Esophagus squamous epithelium (tissue), 5 donors: ENCODE results near the gene FPR2. TPM values are rescaled to one million over a fixed set of nuclear protein-coding genes. Genes with fewer than 3 reads are reported as not detected.
"Not testable (repeated sequence)": the region's sequence is repeated elsewhere in the genome, so short reads cannot be mapped to it uniquely, and the experiment has no call there.

Source experiments
- DNase-seq: peaks from one replicate; lab custom pipeline; 2025; lab: John Stamatoyannopoulos, UW
- H3K27ac ChIP-seq, 4 donors: fragments of 200-600 bp; sonication (generic); one replicate each; pipeline ENCODE4 v1.5.1; 2016 to 2019; ENCODE audit warnings: mild to moderate bottlenecking in 1 of 4
- H3K27me3 ChIP-seq, 4 donors: fragments of 200-600 bp; sonication (generic); 1 replicate in 3 of 4; 2 replicates in 1 of 4; pipeline versions ENCODE4 v1.5.1 to v1.6.0; 2017 to 2021; ENCODE audit warnings: antibody characterized with exemption in 1 of 4
- H3K36me3 ChIP-seq, 3 donors: fragments of 200-600 bp; sonication (generic); one replicate each; pipeline ENCODE4 v1.5.1; 2016 to 2019
- H3K4me1 ChIP-seq, 3 donors: fragments of 200-600 bp; sonication (generic); one replicate each; pipeline ENCODE4 v1.5.1; 2017 to 2019
- H3K4me3 ChIP-seq, 4 donors: fragments of 200-600 bp; sonication (generic); 1 replicate in 3 of 4; 2 replicates in 1 of 4; pipeline ENCODE4 v1.5.1; 2016 to 2019; ENCODE audit warnings: mild to moderate bottlenecking in 2 of 4, moderate library complexity in 1 of 4
- H3K9me3 ChIP-seq, 3 donors: fragments of 200-600 bp; sonication (generic); one replicate each; pipeline ENCODE4 v1.5.1; 2016 to 2019
- POLR2A ChIP-seq, 4 donors: fragments of 450-650 bp; IDR thresholded peaks; one replicate each; pipeline ENCODE4 v1.6.1; 2017; ENCODE audit warnings: antibody characterized with exemption in 4 of 4, mild to moderate bottlenecking in 4 of 4, moderate library complexity in 3 of 4
- WGBS, 2 donors: methylation state at CpG; one replicate each; pipeline ENCODE4 v1.1.5; 2018; 5-methylcytosine and 5-hydroxymethylcytosine counted together
- intact Hi-C: fragments of 100-400 bp; cut with DNase I; formaldehyde crosslinking; loops from one replicate; pipeline ENCODE4 v1.15.0; 2022
- total RNA-seq, 4 donors: library from RNA; depleted of rRNA; stranded (reverse); fragments of >200 nt; gene quantifications; one replicate each; pipeline ENCODE4 v1.1.0, GENCODE V29; 2016
- TF ChIP-seq, protein P1 (sequence below), 6 experiments: fragments of 450-650 bp in 4 of 6; fragments of 200-600 bp in 2 of 6; sonication (generic) in 2 of 6; IDR thresholded peaks; one replicate each; pipeline ENCODE4 v1.5.1; 2016 to 2019; ENCODE audit warnings: antibody characterized with exemption in 6 of 6, mild to moderate bottlenecking in 4 of 6, moderate library complexity in 4 of 6
- donor health status: DM: yes; HTN: yes; CAD: no.

FPR2 gene
- total RNA-seq, 4 donors from 2014 or later: 0.79 to 2.2 TPM; not detected in 2

DNA sequence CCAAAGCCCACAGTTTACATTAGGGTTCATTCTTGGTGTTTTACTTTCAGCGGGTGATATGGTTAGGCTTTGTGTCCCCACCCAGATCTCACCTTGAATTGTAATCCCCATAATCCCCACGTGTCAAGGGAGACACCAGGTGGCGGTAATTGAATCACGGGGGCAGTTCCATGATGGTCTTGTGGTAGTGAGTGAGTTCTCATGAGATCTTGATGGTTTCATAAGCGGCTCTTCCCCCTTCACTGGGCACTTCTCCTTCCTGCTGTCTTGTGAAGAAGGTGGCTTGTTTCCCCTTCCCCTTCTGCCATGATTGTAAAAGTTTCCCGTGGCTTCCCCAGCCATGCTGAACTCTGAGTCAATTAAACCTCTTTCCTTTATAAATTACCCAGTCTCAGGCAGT lies 12.0 kb downstream of the FPR2 start:
- Histone ChIP-seq H3K27ac (no peak overlapping the region), H3K27me3 (peaks cover 0 to 65% (median 0%) of the 10 kb centered on the region in 4 donors), H3K4me1 (peaks cover 0 to 5% (median 0%) of the 10 kb centered on the region in 3 donors), H3K36me3 (no peaks in the 10 kb centered on the region), H3K9me3 (no peaks in the 10 kb centered on the region), H3K4me3 (no peak overlapping the region)
- TF ChIP-seq, protein P1, sequence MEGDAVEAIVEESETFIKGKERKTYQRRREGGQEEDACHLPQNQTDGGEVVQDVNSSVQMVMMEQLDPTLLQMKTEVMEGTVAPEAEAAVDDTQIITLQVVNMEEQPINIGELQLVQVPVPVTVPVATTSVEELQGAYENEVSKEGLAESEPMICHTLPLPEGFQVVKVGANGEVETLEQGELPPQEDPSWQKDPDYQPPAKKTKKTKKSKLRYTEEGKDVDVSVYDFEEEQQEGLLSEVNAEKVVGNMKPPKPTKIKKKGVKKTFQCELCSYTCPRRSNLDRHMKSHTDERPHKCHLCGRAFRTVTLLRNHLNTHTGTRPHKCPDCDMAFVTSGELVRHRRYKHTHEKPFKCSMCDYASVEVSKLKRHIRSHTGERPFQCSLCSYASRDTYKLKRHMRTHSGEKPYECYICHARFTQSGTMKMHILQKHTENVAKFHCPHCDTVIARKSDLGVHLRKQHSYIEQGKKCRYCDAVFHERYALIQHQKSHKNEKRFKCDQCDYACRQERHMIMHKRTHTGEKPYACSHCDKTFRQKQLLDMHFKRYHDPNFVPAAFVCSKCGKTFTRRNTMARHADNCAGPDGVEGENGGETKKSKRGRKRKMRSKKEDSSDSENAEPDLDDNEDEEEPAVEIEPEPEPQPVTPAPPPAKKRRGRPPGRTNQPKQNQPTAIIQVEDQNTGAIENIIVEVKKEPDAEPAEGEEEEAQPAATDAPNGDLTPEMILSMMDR (IDR thresholded peaks at IDR 0.05): no peak
- no peak for TF ChIP-seq POLR2A (IDR thresholded peaks at IDR 0.05)
- intact Hi-C loops: loop anchor here (10.0 kb wide), 1 partner anchor 58 kb away; no protein-coding TSS in a partner anchor
- DNase-seq: no peak
- 40 to 42% methylated on average over 5 to 6 of the region's 6 CpGs for WGBS, 2 donors

DNA sequence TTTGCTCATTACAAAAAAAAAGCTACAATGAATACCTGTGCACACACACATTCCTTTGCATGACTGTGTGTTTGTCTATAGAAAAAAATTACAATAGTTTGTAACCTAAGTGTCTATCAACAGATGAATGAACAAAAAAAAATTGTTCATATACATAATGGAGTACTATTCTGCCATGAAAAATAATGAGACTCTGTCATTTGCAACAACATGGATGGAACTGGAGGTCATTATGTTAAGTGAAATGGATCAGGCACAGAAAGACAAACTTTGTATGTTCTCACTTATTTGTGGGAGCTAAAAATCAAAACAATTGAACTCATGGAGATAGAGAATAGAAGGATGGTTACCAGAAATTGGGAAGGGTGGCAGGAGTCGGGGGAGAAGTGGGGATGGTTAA lies 15.6 kb downstream of the FPR2 start:
- H3K36me3 ChIP-seq, DNase-seq, H3K27ac ChIP-seq, H3K4me1 ChIP-seq, H3K9me3 ChIP-seq, H3K4me3 ChIP-seq: not testable (repeated sequence)
- peaks cover 0 to 79% (median 0%) of the 10 kb centered on the region in 4 donors for H3K27me3 ChIP-seq
- intact Hi-C loops: loop anchor here (10.0 kb wide), 1 partner anchor 62 kb away; no protein-coding TSS in a partner anchor
- 84 to 100% methylated on average over 1 of the region's 1 CpG for WGBS, 2 donors

DNA sequence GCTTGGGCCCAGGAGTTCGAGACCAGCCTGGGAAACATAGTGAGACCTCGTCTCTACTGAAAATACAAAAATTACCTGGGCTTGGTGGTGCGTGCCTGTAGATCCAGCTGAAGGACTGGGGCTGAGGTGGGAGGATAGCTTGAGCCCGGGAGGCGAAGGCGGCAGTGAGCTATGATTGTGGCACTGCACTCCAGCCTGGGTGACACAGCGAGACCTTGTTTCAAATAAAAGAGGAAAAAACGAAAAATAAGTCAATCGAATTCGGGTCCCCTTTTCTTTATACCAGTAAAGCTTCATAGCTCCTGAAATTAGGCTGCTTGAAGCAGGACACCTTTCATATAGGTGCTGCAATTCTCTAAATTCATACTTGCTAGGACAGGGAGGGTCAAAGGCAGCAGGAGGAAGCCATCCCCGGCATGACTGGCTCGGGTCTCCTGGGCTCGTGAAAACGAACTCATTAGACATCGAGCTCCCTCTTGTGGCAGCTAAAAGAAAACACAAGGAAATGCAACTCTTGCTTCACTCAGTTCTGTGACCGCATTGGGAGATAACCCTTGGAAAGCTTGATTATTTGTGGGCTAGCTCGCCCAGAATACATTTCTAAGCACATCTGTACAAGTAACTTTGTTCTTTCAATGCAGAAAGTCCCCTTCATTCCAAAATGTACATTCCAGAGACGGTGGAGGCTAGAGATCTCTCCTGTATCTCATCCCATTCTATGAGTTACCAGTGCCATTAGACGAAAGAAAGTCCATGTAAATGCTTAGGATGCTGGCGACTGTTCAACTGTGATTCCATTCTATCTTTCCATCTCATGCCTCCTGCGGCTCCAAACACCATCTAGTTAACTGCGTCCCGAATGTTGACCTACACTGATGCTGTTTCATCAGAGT lies 16.8 kb downstream of the FPR2 start:
- Histone ChIP-seq H3K9me3 (no peaks in the 10 kb centered on the region), H3K4me3 (no peak overlapping the region), H3K27me3 (peaks cover 0 to 73% (median 0%) of the 10 kb centered on the region in 4 donors), H3K4me1 (peaks cover 0 to 6% (median 0%) of the 10 kb centered on the region in 3 donors), H3K27ac (no peak overlapping the region), H3K36me3 (no peaks in the 10 kb centered on the region)
- WGBS, 2 donors: 27% methylated on average over 23 of the region's 23 CpGs
- TF ChIP-seq, protein P1 (IDR thresholded peaks at IDR 0.05): peak; percentile 50 to 76 (median 68)
- no peak for TF ChIP-seq POLR2A (IDR thresholded peaks at IDR 0.05)
- DNase-seq: no peak
- intact Hi-C loops: loop anchor here (10.0 kb wide), 1 partner anchor 63 kb away; no protein-coding TSS in a partner anchor

DNA sequence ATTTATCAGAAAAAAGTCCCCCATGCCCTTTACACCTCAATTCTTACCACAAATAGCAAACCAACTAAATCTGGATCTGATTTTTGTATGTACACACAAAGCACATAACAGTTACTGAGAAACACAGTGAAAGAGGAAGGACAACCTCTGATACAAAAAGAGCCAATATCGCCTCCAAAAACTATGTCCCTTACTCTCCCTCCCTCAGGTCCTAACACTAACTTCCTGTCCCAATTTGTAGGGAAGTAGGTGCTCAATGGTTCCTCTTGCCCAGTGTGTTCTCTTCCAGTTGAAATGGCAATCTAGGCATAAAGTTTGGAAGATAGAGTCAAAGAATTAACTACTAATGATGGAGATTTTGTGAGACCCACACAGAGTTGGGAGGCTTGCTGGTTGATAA lies 18.2 kb downstream of the FPR2 start:
- WGBS, 2 donors: 60 to 67% methylated on average over 1 of the region's 1 CpG
- Histone ChIP-seq H3K36me3 (no peaks in the 10 kb centered on the region), H3K9me3 (no peaks in the 10 kb centered on the region), H3K4me1 (peaks cover 0 to 6% (median 0%) of the 10 kb centered on the region in 3 donors), H3K27ac (no peak overlapping the region), H3K4me3 (no peak overlapping the region), H3K27me3 (peaks cover 0 to 60% (median 0%) of the 10 kb centered on the region in 4 donors)
- intact Hi-C loops: loop anchor here (10.0 kb wide), 1 partner anchor 64 kb away; no protein-coding TSS in a partner anchor
- DNase-seq: no peak
- TF ChIP-seq, protein P1 (IDR thresholded peaks at IDR 0.05): no peak
- no peak for TF ChIP-seq POLR2A (IDR thresholded peaks at IDR 0.05)

DNA sequence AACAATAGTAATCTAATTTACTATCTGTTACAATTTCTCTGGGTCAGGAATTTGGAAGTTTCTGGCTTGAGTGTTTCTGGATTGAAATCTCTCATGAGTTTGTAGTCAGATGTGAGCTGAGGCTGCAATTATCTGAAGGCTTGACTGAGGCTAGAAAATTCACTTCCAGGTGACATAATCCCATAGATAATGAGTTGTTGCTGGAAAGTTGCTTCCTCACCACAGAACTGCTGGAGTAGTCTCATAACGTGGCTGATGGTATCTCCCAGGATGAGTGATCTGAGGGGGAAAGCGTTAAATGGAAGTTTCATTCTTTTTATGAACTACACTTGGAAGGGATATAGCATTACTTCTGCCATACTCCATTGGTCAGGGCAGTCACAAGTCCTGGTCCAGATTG lies 18.7 kb downstream of the FPR2 start:
- H3K4me1 ChIP-seq: peaks cover 0 to 6% (median 0%) of the 10 kb centered on the region in 3 donors
- no peaks in the 10 kb centered on the region for H3K36me3 ChIP-seq
- H3K27ac ChIP-seq: no peak overlapping the region
- no peak overlapping the region for H3K4me3 ChIP-seq
- peaks cover 0 to 55% (median 0%) of the 10 kb centered on the region in 4 donors for H3K27me3 ChIP-seq
- TF ChIP-seq, protein P1 (IDR thresholded peaks at IDR 0.05): no peak
- TF ChIP-seq POLR2A (IDR thresholded peaks at IDR 0.05): no peak
- H3K9me3 ChIP-seq: no peaks in the 10 kb centered on the region
- no peak for DNase-seq
- 58% methylated on average over 2 of the region's 2 CpGs for WGBS, 2 donors
- intact Hi-C loops: loop anchor here (10.0 kb wide), 1 partner anchor 65 kb away; no protein-coding TSS in a partner anchor
